HepG2 (cell line): ENCODE results near the gene PDLIM5. TPM values are rescaled to one million over a fixed set of nuclear protein-coding genes. Genes with fewer than 3 reads are reported as not detected.

ENCODE experiments used
- ATAC-seq: fragments of 200-7000 bp; cut with Tn5 transposase; 3 replicates; pipeline ENCODE4 v1.9.1; 2020; ENCODE audit warnings: mild to moderate bottlenecking, moderate library complexity
- BruUV-seq: library from RNA; stranded (reverse); fragments of 400-500 nt; replicated peaks from 2 replicates; lab custom pipeline; 2021; lab: Mats Ljungman, UMichigan
- CTCF ChIA-PET: fragments of 300-600 bp; formaldehyde crosslinking; extraction: SDS; loops from one replicate; lab custom pipeline; 2021; ENCODE audit warnings: low total read pairs, inconsistent platforms, low intra/inter-chr PET ratio; lab: Yijun Ruan, JAX
- POLR2A ChIA-PET: fragments of 350-600 bp; sonication (Branson Sonifier 250); formaldehyde crosslinking; loops from one replicate; lab custom pipeline; 2020; ENCODE audit warnings: antibody characterized with exemption, inconsistent platforms; lab: Yijun Ruan, JAX
- DNase-seq: peaks from one replicate; pipeline ENCODE4 v3.0.0-alpha.2; 2015; ENCODE audit warnings: low spot score
- FAIRE-seq: peaks from 3 replicates; lab custom pipeline; 2011; peaks lifted over from hg19 to GRCh38; lab: Jason Lieb, UNC
- H2AFZ ChIP-seq: one replicate; pipeline ENCODE4 v1.6.1; 2011; ENCODE audit warnings: low read length, inconsistent platforms
- H3K27ac ChIP-seq: fragments of 300-600 bp; 3 replicates; pipeline ENCODE4 v1.8.0; 2011; ENCODE audit warnings: mixed run types, mild to moderate bottlenecking, mixed read lengths, low read length, inconsistent platforms; ENCODE audit not compliant: insufficient read depth; ENCODE audit errors: extremely low read length
- H3K27me3 ChIP-seq, 2 experiments: fragments of 200-600 bp in 1 of 2; 2 replicates in 1 of 2; 3 replicates in 1 of 2; pipeline versions ENCODE4 v1.6.0 to v1.8.0; 2011; ENCODE audit warnings: low read length in 2 of 2, mild to moderate bottlenecking in 2 of 2, moderate library complexity in 2 of 2, inconsistent platforms in 1 of 2; ENCODE audit not compliant: insufficient read depth in 2 of 2, control insufficient read depth in 1 of 2
- H3K36me3 ChIP-seq, 2 experiments: fragments of 200-600 bp in 1 of 2; replicated peaks in 1 of 2; 2 replicates in 1 of 2; 3 replicates in 1 of 2; pipeline versions ENCODE4 v1.5.1 to v1.8.0; 2011; ENCODE audit warnings: low read length in 2 of 2, inconsistent platforms in 1 of 2; ENCODE audit not compliant: insufficient read depth in 2 of 2, control insufficient read depth in 1 of 2
- H3K4me1 ChIP-seq: 2 replicates; pipeline ENCODE4 v1.5.1; 2012; ENCODE audit warnings: low read length, inconsistent platforms; ENCODE audit not compliant: insufficient read depth
- H3K4me2 ChIP-seq: 2 replicates; pipeline ENCODE4 v1.6.0; 2011; ENCODE audit warnings: low read depth, low read length, inconsistent platforms
- H3K4me3 ChIP-seq, 3 experiments: fragments of 200-600 bp in 1 of 3; sonication (generic), shearing (Covaris generic) in 1 of 3; replicated peaks in 1 of 3; 2 replicates each; pipeline ENCODE4 v1.5.1; 2011 to 2016; ENCODE audit warnings: low read length in 3 of 3, inconsistent platforms in 2 of 3, low read depth in 2 of 3, mild to moderate bottlenecking in 2 of 3, control low read depth in 1 of 3, mixed read lengths in 1 of 3; ENCODE audit not compliant: insufficient read depth in 1 of 3
- H3K79me2 ChIP-seq: one replicate; pipeline ENCODE4 v1.6.1; 2011; ENCODE audit warnings: low read length, inconsistent platforms; ENCODE audit not compliant: insufficient read depth
- H3K9ac ChIP-seq: 2 replicates; pipeline ENCODE4 v1.6.0; 2011; ENCODE audit warnings: mild to moderate bottlenecking, low read depth, low read length, inconsistent platforms; ENCODE audit not compliant: insufficient read depth
- H3K9me3 ChIP-seq: 2 replicates; pipeline ENCODE4 v1.5.1; 2012; ENCODE audit warnings: mild to moderate bottlenecking, low read length
- H4K20me1 ChIP-seq: 2 replicates; pipeline ENCODE4 v1.6.0; 2011; ENCODE audit warnings: inconsistent platforms, mild to moderate bottlenecking, low read length, moderate library complexity; ENCODE audit not compliant: insufficient read depth
- ELF1 ChIP-seq: sonication (generic); formaldehyde crosslinking; IDR thresholded peaks from 2 replicates; pipeline ENCODE4 v1.4.0; 2020; ENCODE audit warnings: missing genetic modification reagents
- FOXM1 ChIP-seq: sonication (generic); formaldehyde crosslinking; IDR thresholded peaks from 2 replicates; pipeline ENCODE4 v1.5.0; 2020; ENCODE audit warnings: missing genetic modification reagents
- NFE2L2 ChIP-seq: fragments of 150-350 bp; IDR thresholded peaks from 2 replicates; pipeline ENCODE4 v1.6.1; 2014; ENCODE audit warnings: low read length
- NFIC ChIP-seq: IDR thresholded peaks from 2 replicates; pipeline ENCODE4 v1.6.1; 2012; ENCODE audit warnings: mild to moderate bottlenecking, low read length, inconsistent platforms
- ONECUT2 ChIP-seq: sonication (generic); formaldehyde crosslinking; IDR thresholded peaks from 2 replicates; pipeline ENCODE4 v1.4.0; 2020; ENCODE audit warnings: missing genetic modification reagents
- ZNF207 ChIP-seq: fragments of 450-650 bp; IDR thresholded peaks from 2 replicates; pipeline ENCODE4 v1.6.1; 2016; ENCODE audit warnings: antibody characterized with exemption, borderline replicate concordance
- WGBS: methylation state at CpG from one replicate; pipeline ENCODE4 v1.1.6; 2017; ENCODE audit warnings: low lambda C conversion rate; 5-methylcytosine and 5-hydroxymethylcytosine counted together
- in situ Hi-C: cut with HindIII; loops from 2 replicates; pipeline ENCODE4 v1.10.0; 2017; ENCODE audit warnings: low pct_unique_long_range_greater_than_20kb; ENCODE audit not compliant: extremely low pct_ligation_motif_present
- intact Hi-C: fragments of 100-400 bp; cut with micrococcal nuclease; formaldehyde crosslinking; loops from one replicate; pipeline ENCODE4 v1.10.0; 2022; ENCODE audit not compliant: unreplicated experiment
- polyA plus RNA-seq, 8 experiments: library from polyadenylated mRNA; depleted of rRNA in 3 of 8; stranded (reverse) in 7 of 8; unstranded in 1 of 8; fragments of >200 nt; fragmentation: Illumina TruSeq in 4 of 8; extraction: Trizol in 4 of 8; gene quantifications; 2 replicates each; pipeline versions ENCODE4 v1.2.1 to v1.2.3, GENCODE V29; 2011 to 2016; ENCODE audit warnings: low read depth in 4 of 8, missing spikeins in 1 of 8, mixed read lengths in 1 of 8; ENCODE audit not compliant: insufficient read depth in 1 of 8
- total RNA-seq, 5 experiments: library from RNA; depleted of rRNA; stranded (reverse); fragments of >200 nt; fragmentation: Illumina TruSeq; extraction: Trizol; gene quantifications; 2 replicates each; pipeline ENCODE4 v1.2.3, GENCODE V29; 2016; ENCODE audit warnings: low read depth in 1 of 5
- TF ChIP-seq, protein P1 (sequence below): sonication (generic); formaldehyde crosslinking; IDR thresholded peaks from 2 replicates; pipeline ENCODE4 v1.5.0; 2020; ENCODE audit warnings: missing genetic modification reagents

PDLIM5 gene
- total and polyA plus RNA-seq, 2 of the 13 experiments (the other 11 are each of a cell fraction or from before 2014, with no cell fraction given) = 52.8 to 119 TPM

GRCh38 chr4:94640151-94640550 lies 188.4 kb downstream of the PDLIM5 start:
- Histone ChIP-seq H2AFZ (no peak overlapping the region), H3K36me3 (peaks cover 9 to 27% of the 10 kb centered on the region in 2 experiments; a peak in 4 of 5 replicates), H4K20me1 (no peaks in the 10 kb centered on the region), H3K27ac (no peak overlapping the region), H3K27me3 (no peaks in the 10 kb centered on the region), H3K9me3 (no peaks in the 10 kb centered on the region), H3K4me3 (no peak overlapping the region), H3K4me1 (peaks cover 13% of the 10 kb centered on the region; the same call in 1 of the 2 replicates), H3K9ac (no peak overlapping the region), H3K79me2 (no peaks in the 10 kb centered on the region), H3K4me2 (no peak overlapping the region)
- 97% methylated on average over 4 of the region's 4 CpGs for WGBS
- DNase-seq (no peak), ATAC-seq (no peak), FAIRE-seq (no peak)
- intact Hi-C loops = no loop called here
- POLR2A ChIA-PET = no interaction called here
- TF ChIP-seq ZNF207 (no peak), ELF1 (CRISPR knock-in tag) (no peak), ONECUT2 (CRISPR knock-in tag) (no peak), FOXM1 (CRISPR knock-in tag) (no peak)
- TF ChIP-seq, protein P1, sequence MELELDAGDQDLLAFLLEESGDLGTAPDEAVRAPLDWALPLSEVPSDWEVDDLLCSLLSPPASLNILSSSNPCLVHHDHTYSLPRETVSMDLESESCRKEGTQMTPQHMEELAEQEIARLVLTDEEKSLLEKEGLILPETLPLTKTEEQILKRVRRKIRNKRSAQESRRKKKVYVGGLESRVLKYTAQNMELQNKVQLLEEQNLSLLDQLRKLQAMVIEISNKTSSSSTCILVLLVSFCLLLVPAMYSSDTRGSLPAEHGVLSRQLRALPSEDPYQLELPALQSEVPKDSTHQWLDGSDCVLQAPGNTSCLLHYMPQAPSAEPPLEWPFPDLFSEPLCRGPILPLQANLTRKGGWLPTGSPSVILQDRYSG (CRISPR knock-in tag) = no peak
- in situ Hi-C loops = no loop called here
- BruUV-seq = no TSS peak
- CTCF ChIA-PET = no interaction called here

GRCh38 chr4:94641702-94642560 lies 190.2 kb downstream of the PDLIM5 start:
- FAIRE-seq (no peak), ATAC-seq (peak; percentile 70; the same call in 2 of the 3 replicates), DNase-seq (peak; percentile 10)
- H3K27me3 ChIP-seq = no peaks in the 10 kb centered on the region
- in situ Hi-C loops = no loop called here
- peak; percentile 51 for TF ChIP-seq NFE2L2
- TF ChIP-seq NFIC = no peak
- no peak overlapping the region for H2AFZ ChIP-seq
- peaks cover 13 to 30% of the 10 kb centered on the region in 2 experiments; a peak in 4 of 5 replicates for H3K36me3 ChIP-seq
- BruUV-seq = no TSS peak
- ChIA-PET POLR2A (no interaction called here), CTCF (no interaction called here)
- no peak overlapping the region for H3K4me3 ChIP-seq
- no peaks in the 10 kb centered on the region for H3K9me3 ChIP-seq
- H3K79me2 ChIP-seq = no peaks in the 10 kb centered on the region
- no peak overlapping the region for H3K4me2 ChIP-seq
- H3K9ac ChIP-seq = no peak overlapping the region
- no peak overlapping the region for H3K27ac ChIP-seq
- H3K4me1 ChIP-seq = peaks cover 13% of the 10 kb centered on the region; the same call in 1 of the 2 replicates
- 98% methylated on average over 3 of the region's 3 CpGs for WGBS
- H4K20me1 ChIP-seq = no peaks in the 10 kb centered on the region
- intact Hi-C loops = no loop called here
